Measurements from ENCODE around the gene SULT2A1.

- TF ChIP-seq CTCF (IDR thresholded peaks at IDR 0.05) (no peak), POLR2A (IDR thresholded peaks at IDR 0.05) (no peak)
Measured at GRCh38 chr19:47821460-47822020, 64.6 kb downstream of the SULT2A1 start, which contains the start of gene CRX.

All from right lobe of liver (tissue), 4 donors.